ENCODE measurements around the gene LRP1B.

GRCh38 chr2:141264848-141265247 is 866.0 kb downstream of the LRP1B start:
- TF ChIP-seq POLR2A (IDR thresholded peaks at IDR 0.05) = no peak
- no peak for TF ChIP-seq CTCF (IDR thresholded peaks at IDR 0.05)

Measured in thyroid gland (tissue), 4 donors.